A673 (cell line): Measurements from ENCODE around the gene CYS1. TPM values are rescaled to one million over a fixed set of nuclear protein-coding genes. Genes with fewer than 3 reads are reported as not detected.

Source experiments
- Bru-seq: library from RNA; stranded (reverse); fragments of 400-500 nt; gene quantifications from one replicate; lab custom pipeline; 2021; lab: Mats Ljungman, UMichigan
- BruChase-seq, 2 experiments: library from RNA; stranded (reverse); fragments of 400-500 nt; gene quantifications; one replicate each; lab custom pipeline; 2021; lab: Mats Ljungman, UMichigan
- BruUV-seq: library from RNA; stranded (reverse); fragments of 400-500 nt; replicated peaks from 2 replicates; lab custom pipeline; 2021; lab: Mats Ljungman, UMichigan
- CTCF ChIA-PET: fragments of 300-600 bp; sonication (Branson Sonifier 250); formaldehyde crosslinking; loops from one replicate; lab custom pipeline; 2022; ENCODE audit warnings: antibody characterized with exemption; lab: Charles Lee
- POLR2A ChIA-PET: fragments of 300-600 bp; sonication (Branson Sonifier 250); formaldehyde crosslinking; loops from one replicate; lab custom pipeline; 2022; ENCODE audit warnings: antibody characterized with exemption; ENCODE audit not compliant: low non-redundant PET; lab: Charles Lee
- DNase-seq: peaks from one replicate; pipeline ENCODE4 v3.0.0-alpha.2; 2015; ENCODE audit warnings: low spot score
- H3K27ac ChIP-seq: fragments of 200-600 bp; sonication (generic); 2 replicates; pipeline ENCODE4 v1.5.1; 2016; ENCODE audit warnings: mixed run types, low read depth, mild to moderate bottlenecking, mixed read lengths, antibody characterized with exemption, low read length; ENCODE audit not compliant: poor library complexity, severe bottlenecking
- H3K27me3 ChIP-seq: fragments of 200-600 bp; sonication (generic); replicated peaks from 2 replicates; pipeline ENCODE4 v1.6.1; 2017; ENCODE audit warnings: mixed run types, low read depth, mild to moderate bottlenecking, mixed read lengths, antibody characterized with exemption, low read length; ENCODE audit not compliant: insufficient read depth, poor library complexity
- H3K36me3 ChIP-seq: fragments of 200-600 bp; sonication (generic); 2 replicates; pipeline ENCODE4 v1.6.1; 2016; ENCODE audit warnings: mixed run types, mild to moderate bottlenecking, mixed read lengths, antibody characterized with exemption, low read length; ENCODE audit not compliant: insufficient read depth, poor library complexity, severe bottlenecking
- H3K4me1 ChIP-seq: fragments of 200-600 bp; sonication (generic); 2 replicates; pipeline ENCODE4 v1.6.1; 2017; ENCODE audit warnings: mixed run types, mild to moderate bottlenecking, mixed read lengths, antibody characterized with exemption, low read length; ENCODE audit not compliant: insufficient read depth, poor library complexity, severe bottlenecking
- H3K4me3 ChIP-seq: fragments of 200-600 bp; sonication (generic); 2 replicates; pipeline ENCODE4 v1.5.1; 2016; ENCODE audit warnings: low read depth, mixed run types, mild to moderate bottlenecking, mixed read lengths, low read length; ENCODE audit not compliant: poor library complexity, severe bottlenecking
- H3K9me3 ChIP-seq: fragments of 200-600 bp; sonication (generic); 2 replicates; pipeline ENCODE4 v1.6.1; 2016; ENCODE audit warnings: mixed run types, low read depth, mild to moderate bottlenecking, mixed read lengths, antibody characterized with exemption, low read length; ENCODE audit not compliant: poor library complexity, severe bottlenecking
- EZH2 ChIP-seq: fragments of 200-600 bp; sonication (generic); IDR thresholded peaks from 2 replicates; pipeline ENCODE4 v1.6.1; 2017; ENCODE audit warnings: borderline replicate concordance, low read depth, mild to moderate bottlenecking, mixed read lengths, antibody characterized with exemption, low read length; ENCODE audit not compliant: poor library complexity, severe bottlenecking
- intact Hi-C: fragments of 100-400 bp; cut with micrococcal nuclease; formaldehyde crosslinking; loops from one replicate; pipeline ENCODE4 v1.10.0; 2022; ENCODE audit not compliant: unreplicated experiment
- long read RNA-seq: library from polyadenylated mRNA; stranded (forward); transcript quantifications from one replicate; pipeline ENCODE4 v2.0.0, GENCODE V29; 2022
- total RNA-seq: library from RNA; stranded (reverse); gene quantifications from 2 replicates; pipeline ENCODE4 v1.2.3, GENCODE V29; 2021
- TF ChIP-seq, protein P1 (sequence below): fragments of 300-800, 200-600 bp; sonication (generic); conservative IDR thresholded peaks from 2 replicates; pipeline ENCODE4 v1.5.1; 2017; ENCODE audit warnings: low read depth, mild to moderate bottlenecking, antibody characterized with exemption, low read length, moderate library complexity, mixed read lengths

The CYS1 gene, protein sequence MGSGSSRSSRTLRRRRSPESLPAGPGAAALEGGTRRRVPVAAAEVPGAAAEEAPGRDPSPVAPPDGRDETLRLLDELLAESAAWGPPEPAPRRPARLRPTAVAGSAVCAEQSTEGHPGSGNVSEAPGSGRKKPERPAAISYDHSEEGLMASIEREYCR
- not detected in 2 replicates for total RNA-seq
- Bru-seq, nascent RNA = percentile 9 among the genes with signal in this experiment
- not detected for BruChase-seq, experiment 1, labeled RNA remaining after a 2-hour chase
- BruChase-seq, experiment 2, labeled RNA remaining after a 6-hour chase = not detected
- long read RNA-seq = 0 reads

DNA sequence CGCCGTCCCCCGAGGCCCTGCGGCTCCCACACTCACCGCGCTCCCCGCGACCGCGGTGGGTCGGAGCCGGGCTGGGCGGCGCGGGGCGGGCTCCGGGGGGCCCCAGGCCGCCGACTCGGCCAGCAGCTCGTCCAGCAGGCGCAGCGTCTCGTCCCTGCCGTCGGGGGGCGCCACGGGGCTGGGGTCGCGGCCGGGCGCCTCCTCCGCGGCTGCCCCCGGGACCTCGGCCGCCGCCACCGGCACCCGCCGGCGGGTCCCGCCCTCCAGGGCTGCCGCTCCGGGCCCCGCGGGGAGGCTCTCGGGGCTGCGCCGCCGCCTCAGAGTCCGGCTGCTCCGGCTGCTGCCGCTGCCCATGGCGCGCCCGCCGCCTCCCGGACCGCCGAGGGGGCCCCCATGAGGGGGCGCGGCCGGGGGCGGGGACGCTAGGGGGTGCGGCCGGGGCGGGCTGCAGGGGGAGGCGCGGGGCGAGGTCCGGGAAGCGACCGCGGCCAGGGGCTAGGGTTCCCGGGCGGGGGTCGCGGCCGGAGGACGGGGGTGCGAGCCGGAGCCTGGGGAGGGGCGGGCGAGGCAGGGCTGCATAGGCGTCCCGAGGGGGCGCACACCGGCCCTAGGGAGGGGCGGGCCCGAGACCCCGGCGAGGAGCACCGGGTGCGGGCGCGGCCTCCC is at the start of gene CYS1:
CYS1 (minus strand) TSS at position 542 of the 666 bp plus-strand sequence; CDS start at position 354, 188 bp downstream.
- H3K4me1 ChIP-seq = peaks cover 9% of the 10 kb centered on the region
- peaks cover 92% of the 10 kb centered on the region for H3K27me3 ChIP-seq
- ChIA-PET CTCF (no interaction called here), POLR2A (no interaction called here)
- no peaks in the 10 kb centered on the region for H3K36me3 ChIP-seq
- H3K27ac ChIP-seq = no peak within 1 kb of the TSS
- DNase-seq = no peak
- TF ChIP-seq, protein P1, sequence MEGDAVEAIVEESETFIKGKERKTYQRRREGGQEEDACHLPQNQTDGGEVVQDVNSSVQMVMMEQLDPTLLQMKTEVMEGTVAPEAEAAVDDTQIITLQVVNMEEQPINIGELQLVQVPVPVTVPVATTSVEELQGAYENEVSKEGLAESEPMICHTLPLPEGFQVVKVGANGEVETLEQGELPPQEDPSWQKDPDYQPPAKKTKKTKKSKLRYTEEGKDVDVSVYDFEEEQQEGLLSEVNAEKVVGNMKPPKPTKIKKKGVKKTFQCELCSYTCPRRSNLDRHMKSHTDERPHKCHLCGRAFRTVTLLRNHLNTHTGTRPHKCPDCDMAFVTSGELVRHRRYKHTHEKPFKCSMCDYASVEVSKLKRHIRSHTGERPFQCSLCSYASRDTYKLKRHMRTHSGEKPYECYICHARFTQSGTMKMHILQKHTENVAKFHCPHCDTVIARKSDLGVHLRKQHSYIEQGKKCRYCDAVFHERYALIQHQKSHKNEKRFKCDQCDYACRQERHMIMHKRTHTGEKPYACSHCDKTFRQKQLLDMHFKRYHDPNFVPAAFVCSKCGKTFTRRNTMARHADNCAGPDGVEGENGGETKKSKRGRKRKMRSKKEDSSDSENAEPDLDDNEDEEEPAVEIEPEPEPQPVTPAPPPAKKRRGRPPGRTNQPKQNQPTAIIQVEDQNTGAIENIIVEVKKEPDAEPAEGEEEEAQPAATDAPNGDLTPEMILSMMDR = no peak
- TF ChIP-seq EZH2 = no peak
- no TSS peak for BruUV-seq
- H3K9me3 ChIP-seq = no peaks in the 10 kb centered on the region
- H3K4me3 ChIP-seq = peak within 1 kb of the TSS; percentile 48
- intact Hi-C loops = loop anchor here (10.0 kb wide), 1 partner anchor 585 kb away; no protein-coding TSS in a partner anchor

DNA sequence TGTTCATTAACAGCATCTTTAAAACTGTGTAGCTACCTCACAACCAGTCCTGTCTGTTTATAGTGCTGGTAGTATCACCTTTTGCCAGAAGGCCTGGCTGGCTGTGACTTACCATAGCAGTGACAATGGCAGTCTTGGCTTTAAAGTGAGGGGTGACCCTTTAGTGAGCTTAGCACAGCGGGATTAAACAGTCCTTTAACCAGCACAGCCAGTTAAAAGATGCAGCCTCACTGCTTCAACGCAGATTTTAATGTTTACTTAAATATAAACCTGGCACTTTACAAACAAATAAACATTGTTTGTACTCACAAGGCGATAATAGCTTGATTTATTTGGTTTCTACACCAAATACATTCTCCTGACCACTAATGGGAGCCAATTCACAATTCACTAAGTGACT is 49.3 kb upstream of the CYS1 start:
- DNase-seq = no peak
- ChIA-PET CTCF (no interaction called here), POLR2A (no interaction called here)
- TF ChIP-seq, protein P1 = no peak
- no peak for TF ChIP-seq EZH2
- intact Hi-C loops = no loop called here
- H3K9me3 ChIP-seq = no peaks in the 10 kb centered on the region
- peaks cover 75% of the 10 kb centered on the region for H3K36me3 ChIP-seq
- H3K4me3 ChIP-seq = no peak overlapping the region
- peaks cover 12% of the 10 kb centered on the region for H3K4me1 ChIP-seq
- no peaks in the 10 kb centered on the region for H3K27me3 ChIP-seq
- BruUV-seq = no TSS peak
- H3K27ac ChIP-seq = no peak overlapping the region

DNA sequence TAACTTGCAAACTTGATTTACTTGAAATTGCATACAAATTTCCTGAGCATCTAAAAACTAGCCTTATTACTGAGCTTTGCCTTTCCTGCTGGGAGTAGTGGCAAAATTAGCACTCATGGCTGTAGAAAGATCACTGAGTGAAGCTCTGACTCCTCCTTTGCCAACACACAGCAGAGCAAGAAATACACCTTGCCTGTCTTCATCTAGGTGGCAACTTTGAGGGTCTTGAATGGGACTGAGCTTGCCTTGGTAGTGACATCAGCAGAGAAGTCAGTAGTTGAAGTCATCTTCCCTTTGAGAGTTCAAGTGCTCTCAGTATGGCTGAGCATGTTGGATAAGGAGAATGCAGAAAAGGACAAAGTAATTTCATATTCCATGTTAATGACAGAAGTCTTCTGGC is 48.2 kb upstream of the CYS1 start:
- CTCF ChIA-PET = no interaction called here
- BruUV-seq = no TSS peak
- H3K9me3 ChIP-seq = no peaks in the 10 kb centered on the region
- H3K4me3 ChIP-seq = no peak overlapping the region
- peaks cover 12% of the 10 kb centered on the region for H3K4me1 ChIP-seq
- peaks cover 85% of the 10 kb centered on the region for H3K36me3 ChIP-seq
- H3K27ac ChIP-seq = no peak overlapping the region
- intact Hi-C loops = no loop called here
- TF ChIP-seq, protein P1 = no peak
- TF ChIP-seq EZH2 = no peak
- H3K27me3 ChIP-seq = no peaks in the 10 kb centered on the region
- DNase-seq = no peak
- POLR2A ChIA-PET = interaction anchor here (0.6 kb wide), 1 partner anchor 177 kb away, joined by 3 read pairs; no protein-coding TSS in a partner anchor
